GM23338 (cell line): ENCODE data around the gene INPP1. TPM values are rescaled to one million over a fixed set of nuclear protein-coding genes. Genes with fewer than 3 reads are reported as not detected.

Experiments used
- ATAC-seq: fragments of 200-7000 bp; cut with Tn5 transposase; 3 replicates; pipeline ENCODE4 v1.9.1; 2020
- DNase-seq: peaks from one replicate; pipeline ENCODE4 v3.0.0-alpha.2; 2015; ENCODE audit warnings: low spot score
- H2AFZ ChIP-seq: fragments of 200-600 bp; sonication (generic); 2 replicates; pipeline ENCODE4 v1.8.0; 2016; ENCODE audit warnings: antibody characterized with exemption, mild to moderate bottlenecking, moderate library complexity
- H3F3A ChIP-seq: fragments of 200-600 bp; sonication (generic); replicated peaks from 2 replicates; pipeline ENCODE4 v1.8.0; 2017; ENCODE audit warnings: antibody characterized with exemption, mixed run types, low read depth
- H3K27ac ChIP-seq: fragments of 200-600 bp; sonication (generic); 2 replicates; pipeline ENCODE4 v1.6.1; 2016; ENCODE audit warnings: low read depth
- H3K27me3 ChIP-seq: fragments of 200-600 bp; sonication (generic); 2 replicates; pipeline ENCODE4 v1.8.0; 2016; ENCODE audit warnings: mild to moderate bottlenecking, mixed run types, moderate library complexity; ENCODE audit not compliant: insufficient read depth
- H3K36me3 ChIP-seq: fragments of 200-600 bp; sonication (generic); 2 replicates; pipeline ENCODE4 v1.8.0; 2016; ENCODE audit warnings: mild to moderate bottlenecking; ENCODE audit not compliant: insufficient read depth
- H3K4me1 ChIP-seq: fragments of 200-600 bp; sonication (generic); 2 replicates; pipeline ENCODE4 v1.8.0; 2016; ENCODE audit warnings: mild to moderate bottlenecking, moderate library complexity; ENCODE audit not compliant: insufficient read depth
- H3K4me2 ChIP-seq: fragments of 200-600 bp; sonication (generic); 2 replicates; pipeline ENCODE4 v1.7.1; 2017; ENCODE audit warnings: mixed run types
- H3K4me3 ChIP-seq: fragments of 200-600 bp; sonication (generic); 2 replicates; pipeline ENCODE4 v1.6.1; 2016; ENCODE audit warnings: mixed run types
- H3K79me2 ChIP-seq: fragments of 200-600 bp; sonication (generic); replicated peaks from 2 replicates; pipeline ENCODE4 v1.8.0; 2017; ENCODE audit warnings: mild to moderate bottlenecking; ENCODE audit not compliant: insufficient read depth
- H3K9me2 ChIP-seq: fragments of 200-600 bp; sonication (generic); 2 replicates; pipeline ENCODE4 v1.8.0; 2017; ENCODE audit not compliant: insufficient read depth
- H4K20me1 ChIP-seq: fragments of 200-600 bp; sonication (generic); replicated peaks from 2 replicates; pipeline ENCODE4 v1.8.0; 2017; ENCODE audit warnings: mild to moderate bottlenecking; ENCODE audit not compliant: insufficient read depth
- H3K27ac Mint-ChIP-seq: 2 replicates; pipeline ENCODE4 v1.8.0; 2020; ENCODE audit warnings: inconsistent platforms, mild to moderate bottlenecking, moderate library complexity, mixed read lengths
- H3K27me3 Mint-ChIP-seq: 3 replicates; pipeline ENCODE4 v1.8.0; 2022; ENCODE audit warnings: low read depth, mild to moderate bottlenecking, moderate library complexity, mixed read lengths, inconsistent platforms; ENCODE audit not compliant: insufficient read depth, poor library complexity
- H3K36me3 Mint-ChIP-seq: 3 replicates; pipeline ENCODE4 v1.8.0; 2021; ENCODE audit warnings: low read depth, mild to moderate bottlenecking, inconsistent platforms, moderate library complexity, mixed read lengths
- H3K4me1 Mint-ChIP-seq: 3 replicates; pipeline ENCODE4 v1.8.0; 2020; ENCODE audit warnings: mild to moderate bottlenecking, inconsistent platforms, mixed read lengths
- H3K4me3 Mint-ChIP-seq: 3 replicates; pipeline ENCODE4 v1.8.0; 2021; ENCODE audit warnings: moderate library complexity, mild to moderate bottlenecking, inconsistent platforms, mixed read lengths
- H3K9me3 Mint-ChIP-seq: 3 replicates; pipeline ENCODE4 v1.8.0; 2020; ENCODE audit warnings: moderate library complexity, mild to moderate bottlenecking, inconsistent platforms, mixed read lengths
- ETS1 ChIP-seq: IDR thresholded peaks from 2 replicates; pipeline ENCODE4 v1.6.1; 2016; ENCODE audit warnings: antibody characterized with exemption
- EZH2 ChIP-seq: fragments of 200-600 bp; sonication (generic); IDR thresholded peaks from one replicate; pipeline ENCODE4 v1.8.0; 2017; ENCODE audit warnings: antibody characterized with exemption, mild to moderate bottlenecking, low read depth; ENCODE audit not compliant: unreplicated experiment
- REST ChIP-seq: IDR thresholded peaks from one replicate; pipeline ENCODE4 v1.6.1; 2018; ENCODE audit warnings: antibody characterized with exemption; ENCODE audit not compliant: unreplicated experiment
- STAT1 ChIP-seq: IDR thresholded peaks from one replicate; pipeline ENCODE4 v1.6.1; 2016; ENCODE audit warnings: antibody characterized with exemption; ENCODE audit not compliant: unreplicated experiment
- ZNF462 ChIP-seq: fragments of 250-450 bp; sonication (Bioruptor Pico); IDR thresholded peaks from 2 replicates; pipeline ENCODE4 v1.5.0; 2020; ENCODE audit warnings: mild to moderate bottlenecking, moderate library complexity
- polyA plus RNA-seq: library from polyadenylated mRNA; unstranded; fragments of >200 nt; fragmentation: Nextera tagmentation; extraction: Ambion mirVana; gene quantifications from 2 replicates; pipeline ENCODE4 v1.2.1, GENCODE V29; 2016
- total RNA-seq: library from RNA; depleted of rRNA; stranded (reverse); fragments of >200 nt; shearing (Covaris generic); gene quantifications from 2 replicates; pipeline ENCODE4 v1.2.3, GENCODE V29; 2014

INPP1 gene
- total and polyA plus RNA-seq, 2 experiments from 2014 or later: 2.6 to 6.5 TPM

- ATAC-seq: no peak
- TF ChIP-seq STAT1 (no peak), EZH2 (no peak), ETS1 (no peak), ZNF462 (CRISPR knock-in tag) (no peak)
- Mint-ChIP-seq H3K4me1 (peaks cover 12% of the 10 kb centered on the region), H3K27me3 (peaks cover 1% of the 10 kb centered on the region), H3K36me3 (no peaks in the 10 kb centered on the region), H3K27ac (no peak overlapping the region), H3K9me3 (no peaks in the 10 kb centered on the region), H3K4me3 (no peak overlapping the region)
- no peak overlapping the region for H3K27ac ChIP-seq
- H3F3A ChIP-seq: no peaks in the 10 kb centered on the region
- no peaks in the 10 kb centered on the region for H4K20me1 ChIP-seq
- H3K27me3 ChIP-seq: no peaks in the 10 kb centered on the region
- H3K4me1 ChIP-seq: no peaks in the 10 kb centered on the region
- H3K4me3 ChIP-seq: no peak overlapping the region
- H3K79me2 ChIP-seq: no peaks in the 10 kb centered on the region
- no peak for DNase-seq
- H2AFZ ChIP-seq: no peak overlapping the region
- no peak overlapping the region for H3K4me2 ChIP-seq
- H3K36me3 ChIP-seq: no peaks in the 10 kb centered on the region
- H3K9me2 ChIP-seq: no peaks in the 10 kb centered on the region
These were observed 17.6 kb downstream of the INPP1 start for GRCh38 chr2:190360965-190361364.

GRCh38 chr2:190361572-190361971 is 18.2 kb downstream of the INPP1 start:
- H3K79me2 ChIP-seq: no peaks in the 10 kb centered on the region
- DNase-seq (no peak), ATAC-seq (no peak)
- peaks cover 7% of the 10 kb centered on the region; the same call in 2 of the 3 replicates for H3K4me1 Mint-ChIP-seq
- H3K9me3 Mint-ChIP-seq: no peaks in the 10 kb centered on the region
- H3K36me3 ChIP-seq: no peaks in the 10 kb centered on the region
- H3K4me2 ChIP-seq: no peak overlapping the region
- no peak overlapping the region for H3K27ac ChIP-seq
- H3K27me3 ChIP-seq: no peaks in the 10 kb centered on the region
- H3K4me3 Mint-ChIP-seq: no peak overlapping the region
- no peak overlapping the region for H2AFZ ChIP-seq
- no peaks in the 10 kb centered on the region for H3F3A ChIP-seq
- H3K9me2 ChIP-seq: no peaks in the 10 kb centered on the region
- no peak overlapping the region for H3K4me3 ChIP-seq
- H3K27ac Mint-ChIP-seq: no peak overlapping the region
- no peaks in the 10 kb centered on the region for H4K20me1 ChIP-seq
- H3K27me3 Mint-ChIP-seq: peaks cover 1% of the 10 kb centered on the region
- H3K4me1 ChIP-seq: no peaks in the 10 kb centered on the region
- no peaks in the 10 kb centered on the region for H3K36me3 Mint-ChIP-seq
- TF ChIP-seq REST: no peak
